Aorta (tissue), 5 donors: Measurements from ENCODE around the gene FNIP2. TPM values are rescaled to one million over a fixed set of nuclear protein-coding genes. Genes with fewer than 3 reads are reported as not detected.

ENCODE experiments used
- ATAC-seq: fragments of 200-7000 bp; cut with Tn5 transposase; one replicate; pipeline ENCODE4 v1.9.1; 2022; ENCODE audit warnings: moderate library complexity; ENCODE audit not compliant: low FRiP score
- DNase-seq, 2 donors: peaks; one replicate each; pipeline ENCODE4 v3.0.0-alpha.2; 2020
- H3K27ac ChIP-seq, 2 donors: one replicate each; pipeline ENCODE4 v1.5.1; 2013; ENCODE audit warnings: low read length in 2 of 2, mild to moderate bottlenecking in 2 of 2, moderate library complexity in 2 of 2, control low read depth in 1 of 2, inconsistent platforms in 1 of 2, low read depth in 1 of 2
- H3K27me3 ChIP-seq, 2 donors: one replicate each; pipeline ENCODE4 v1.6.1; 2013; ENCODE audit warnings: control low read depth in 1 of 2, low read length in 1 of 2, mild to moderate bottlenecking in 1 of 2, moderate library complexity in 1 of 2; ENCODE audit not compliant: insufficient read depth in 2 of 2, control insufficient read depth in 1 of 2
- H3K36me3 ChIP-seq, 2 donors: one replicate each; pipeline ENCODE4 v1.6.1; 2013; ENCODE audit warnings: control low read depth in 1 of 2, low read length in 1 of 2, mild to moderate bottlenecking in 1 of 2; ENCODE audit not compliant: insufficient read depth in 2 of 2, control insufficient read depth in 1 of 2
- H3K4me1 ChIP-seq, 2 donors: one replicate each; pipeline ENCODE4 v1.6.1; 2013; ENCODE audit warnings: low read length in 2 of 2, control low read depth in 1 of 2, mild to moderate bottlenecking in 1 of 2, moderate library complexity in 1 of 2; ENCODE audit not compliant: insufficient read depth in 2 of 2, control insufficient read depth in 1 of 2
- H3K4me3 ChIP-seq, 2 donors: one replicate each; pipeline ENCODE4 v1.5.1; 2013; ENCODE audit warnings: low read length in 2 of 2, control low read depth in 1 of 2, mild to moderate bottlenecking in 1 of 2
- H3K9me3 ChIP-seq: one replicate; pipeline ENCODE4 v1.6.1; 2013; ENCODE audit warnings: mild to moderate bottlenecking, low read length; ENCODE audit not compliant: control insufficient read depth
- WGBS, 2 donors: extraction: QIAGEN DNeasy Blood & Tissue Kit; methylation state at CpG; one replicate each; pipeline ENCODE4 v1.1.7; 2013; 5-methylcytosine and 5-hydroxymethylcytosine counted together
- intact Hi-C, 2 donors: fragments of 100-400 bp; cut with DNase I; formaldehyde crosslinking; loops; one replicate each; pipeline versions ENCODE4 v1.14.2 to v1.15.0; 2022
- polyA plus RNA-seq, 2 donors: library from polyadenylated mRNA; stranded (reverse); fragments of 200-250 nt; gene quantifications; one replicate each; pipeline ENCODE4 v1.2.3, GENCODE V29; 2013
- total RNA-seq, 2 donors: library from RNA; stranded (reverse); fragmentation: NEBNext Ultra II Directional; extraction: Animal tissue kit (Norgen Biotek cat#: 25700); gene quantifications; one replicate each; pipeline ENCODE4 v1.2.1, GENCODE V29; 2021
- donor health status: healthy with polysubstance abuse.
- donor health status: Bipolar disorder and iron deficiency.
- donor health status: DM: no; HTN: no; CAD: no.
- donor health status: DM: no; HTN: no; CAD: no.
- donor health status: DM: yes; HTN: yes; CAD: no.

Gene FNIP2
- total and polyA plus RNA-seq, 4 donors = 17.3 to 97.8 (median 44.2) TPM

DNA sequence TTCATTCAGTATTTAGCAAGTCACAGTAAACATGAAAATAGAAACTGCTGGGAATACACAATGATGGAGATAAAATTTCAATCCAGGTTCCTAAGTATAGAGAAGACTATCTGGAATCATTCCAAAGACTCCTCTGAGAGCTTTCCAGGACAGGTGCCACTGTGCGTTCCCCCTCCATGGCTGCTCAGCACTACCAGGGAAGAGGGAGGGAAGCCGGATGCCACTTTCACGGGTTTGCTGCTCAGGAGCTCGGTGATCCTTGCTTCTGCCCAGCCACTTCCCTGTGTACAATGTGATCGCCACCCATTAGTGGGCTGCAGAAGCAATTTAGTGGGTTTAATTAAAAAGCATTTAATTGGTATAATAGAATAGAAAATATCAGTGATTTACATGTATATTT, 94.5 kb downstream of the FNIP2 start:
- intact Hi-C loops = no loop called here

DNA sequence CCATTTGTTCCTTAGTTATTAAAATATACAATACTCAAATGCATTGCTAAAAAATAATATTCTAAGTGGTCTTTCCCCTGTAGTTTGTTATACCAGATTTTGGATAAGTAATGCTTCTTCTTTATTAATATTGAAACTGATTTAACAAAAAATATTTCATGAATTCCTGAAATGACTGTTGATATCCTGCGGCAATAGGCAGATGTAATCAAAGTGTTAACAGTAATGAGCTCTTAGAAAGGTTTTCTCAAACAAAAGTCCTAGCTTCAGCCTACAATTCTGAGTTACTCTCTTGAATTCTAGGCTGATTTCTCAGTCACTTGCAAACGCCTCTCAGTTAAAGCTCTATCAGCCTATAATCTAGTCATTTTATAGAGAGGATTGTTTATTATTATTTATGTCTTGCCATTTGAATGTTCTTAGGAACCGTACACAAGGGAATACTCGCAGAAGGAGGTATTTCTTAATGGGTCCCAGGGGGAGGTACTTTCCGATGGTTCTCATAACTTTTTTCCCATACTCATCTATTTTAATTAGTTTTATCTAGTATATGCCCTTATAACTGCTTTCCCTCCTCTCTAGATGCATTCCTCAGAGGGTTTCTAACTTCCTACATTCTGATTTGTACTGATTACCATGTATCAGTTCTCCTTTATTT, 96.8 kb downstream of the FNIP2 start:
- Histone ChIP-seq H3K4me1 (peaks cover 3 to 7% of the 10 kb centered on the region in 2 donors), H3K27ac (no peak overlapping the region), H3K27me3 (no peaks in the 10 kb centered on the region), H3K9me3 (no peaks in the 10 kb centered on the region), H3K36me3 (peaks cover 0 to 7% of the 10 kb centered on the region in 2 donors), H3K4me3 (no peak overlapping the region)
- no peak for ATAC-seq
- 55 to 64% methylated on average over 5 of the region's 5 CpGs for WGBS, 2 donors
- no peak for DNase-seq
- intact Hi-C loops = loop anchor here in 1 of 2 donors (2.0 kb wide), 1 partner anchor 29 kb away; no protein-coding TSS in a partner anchor

More for the DNA sequence above, 94.5 kb downstream of the FNIP2 start:
- peaks cover 0 to 3% of the 10 kb centered on the region in 2 donors for H3K4me1 ChIP-seq
- H3K27me3 ChIP-seq = no peaks in the 10 kb centered on the region
- no peak overlapping the region for H3K27ac ChIP-seq
- ATAC-seq = no peak
- H3K36me3 ChIP-seq = peaks cover 3 to 16% of the 10 kb centered on the region in 2 donors
- 91 to 93% methylated on average over 5 of the region's 5 CpGs for WGBS, 2 donors
- H3K9me3 ChIP-seq = no peaks in the 10 kb centered on the region
- no peak for DNase-seq
- no peak overlapping the region for H3K4me3 ChIP-seq

DNA sequence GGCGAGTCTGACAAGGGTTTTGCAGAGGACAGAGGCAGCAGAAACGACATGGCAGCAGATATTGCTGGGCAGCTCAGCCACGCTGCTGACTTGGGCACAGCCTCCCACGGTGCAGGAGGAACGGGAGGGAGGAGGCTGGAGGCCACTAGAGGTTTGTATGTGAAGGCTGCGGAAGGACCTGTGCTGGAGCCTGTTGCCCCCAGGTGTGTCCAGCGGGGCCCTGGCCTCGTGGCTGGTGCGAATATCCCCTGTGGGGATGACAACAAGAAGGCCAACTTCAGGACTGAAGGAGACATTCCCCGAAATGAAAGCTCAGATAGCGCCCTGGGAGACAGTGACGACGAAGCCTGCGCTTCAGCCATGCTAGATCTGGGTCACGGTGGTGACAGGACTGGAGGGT, 100.2 kb downstream of the FNIP2 start:
- WGBS, 2 donors = 91% methylated on average over 15 of the region's 15 CpGs
- no peak for DNase-seq
- no peaks in the 10 kb centered on the region for H3K9me3 ChIP-seq
- H3K36me3 ChIP-seq = peaks cover 0 to 3% of the 10 kb centered on the region in 2 donors
- no peak for ATAC-seq
- H3K4me1 ChIP-seq = peaks cover 3 to 7% of the 10 kb centered on the region in 2 donors
- no peaks in the 10 kb centered on the region for H3K27me3 ChIP-seq
- H3K4me3 ChIP-seq = no peak overlapping the region
- peak overlapping the region in 1 of 2 donors; percentile 69 for H3K27ac ChIP-seq
- intact Hi-C loops = no loop called here

DNA sequence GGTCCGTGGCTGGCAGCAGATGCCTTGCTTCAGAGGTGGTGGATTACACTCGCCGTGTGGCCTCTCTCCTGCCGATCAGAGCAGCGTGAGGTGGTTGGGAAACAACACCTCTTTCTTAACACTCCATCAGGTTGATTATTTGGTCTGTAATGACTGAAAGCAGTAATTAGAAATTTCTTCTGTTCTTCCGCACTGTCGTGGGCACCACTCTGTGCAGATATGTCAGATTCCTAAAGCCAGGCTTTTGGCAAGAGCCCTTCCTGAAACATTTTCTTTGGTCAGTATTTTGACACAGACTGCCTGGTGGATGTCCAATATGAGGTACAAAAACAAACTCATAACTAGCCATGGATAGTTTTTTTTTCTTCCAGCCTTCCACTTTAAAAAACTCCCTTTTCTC, 100.9 kb downstream of the FNIP2 start:
- Histone ChIP-seq H3K9me3 (no peaks in the 10 kb centered on the region), H3K27ac (peak overlapping the region; percentile 69 to 91), H3K4me3 (no peak overlapping the region), H3K36me3 (peaks cover 0 to 3% of the 10 kb centered on the region in 2 donors), H3K27me3 (no peaks in the 10 kb centered on the region), H3K4me1 (peaks cover 0 to 7% of the 10 kb centered on the region in 2 donors)
- no peak for ATAC-seq
- intact Hi-C loops = loop anchor here (5.0 to 10.0 kb wide), 3 partner anchors 43 to 235 kb away; partner anchors contain the start of gene RAPGEF2 (in 2 of the 2)
- 10 to 16% methylated on average over 7 of the region's 7 CpGs for WGBS, 2 donors
- no peak for DNase-seq

DNA sequence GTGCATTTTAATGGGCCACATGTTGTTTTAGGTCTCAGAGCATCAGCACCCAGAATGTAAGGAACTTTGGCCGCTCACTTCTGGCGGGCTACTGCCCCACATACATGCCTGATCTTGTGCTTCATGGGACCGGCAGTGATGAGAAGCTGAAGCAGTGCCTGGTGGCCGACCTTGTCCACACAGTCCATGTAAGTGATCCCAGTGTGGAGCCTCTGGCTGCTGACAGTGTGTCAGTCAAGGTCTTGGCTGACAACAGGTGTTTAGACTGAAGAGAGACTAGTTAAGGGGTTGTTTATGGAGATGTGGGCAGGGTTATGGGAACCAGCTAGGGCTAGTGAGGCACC, 101.4 kb downstream of the FNIP2 start:
- intact Hi-C loops = loop anchor here (5.0 to 10.0 kb wide), 3 partner anchors 42 to 235 kb away; partner anchors contain the start of gene RAPGEF2 (in 2 of the 2)
- Histone ChIP-seq H3K27me3 (no peaks in the 10 kb centered on the region), H3K4me1 (peaks cover 0 to 7% of the 10 kb centered on the region in 2 donors), H3K4me3 (no peak overlapping the region), H3K9me3 (no peaks in the 10 kb centered on the region), H3K27ac (peak overlapping the region; percentile 36 to 69), H3K36me3 (peaks cover 0 to 3% of the 10 kb centered on the region in 2 donors)
- WGBS, 2 donors = 30 to 31% methylated on average over 4 of the region's 4 CpGs
- DNase-seq = no peak
- no peak for ATAC-seq

DNA sequence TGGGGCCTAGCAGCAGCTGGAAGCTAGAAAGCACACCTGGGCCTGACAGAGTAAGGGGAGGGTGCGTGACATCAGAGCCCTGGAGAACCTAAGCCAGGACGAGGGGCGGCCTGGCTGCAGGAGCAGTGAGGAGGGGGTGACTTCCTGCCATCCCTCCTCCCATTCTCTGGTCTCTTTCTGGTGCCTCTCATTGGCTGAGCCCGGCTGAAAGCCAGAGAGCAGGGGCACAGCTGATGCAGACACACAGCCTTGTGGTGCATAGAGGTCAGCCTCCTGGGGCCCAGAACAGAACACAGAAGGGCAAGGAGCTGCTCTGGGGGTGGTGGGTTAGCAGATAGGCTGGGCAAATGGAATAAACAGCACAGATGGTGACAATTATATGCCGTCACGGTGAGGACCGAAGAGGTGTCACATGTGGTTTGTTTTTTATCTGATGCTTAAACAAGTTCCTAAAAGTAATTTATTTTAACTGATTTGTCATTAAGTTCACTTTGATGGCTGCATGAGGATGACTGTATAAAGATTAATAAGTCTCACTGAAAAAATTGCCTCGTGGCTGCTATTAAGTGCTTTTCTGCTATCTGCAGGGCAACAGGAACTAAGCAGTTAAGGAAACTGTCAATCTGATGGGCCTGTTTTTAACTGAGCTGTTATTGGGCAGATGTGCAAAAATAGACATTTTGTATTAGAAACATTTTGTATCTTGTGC, 102.0 kb downstream of the FNIP2 start:
- H3K27ac ChIP-seq = peak overlapping the region; percentile 36 to 69
- H3K4me1 ChIP-seq = peaks cover 0 to 7% of the 10 kb centered on the region in 2 donors
- no peaks in the 10 kb centered on the region for H3K27me3 ChIP-seq
- 33 to 38% methylated on average over 8 of the region's 8 CpGs for WGBS, 2 donors
- no peaks in the 10 kb centered on the region for H3K9me3 ChIP-seq
- ATAC-seq = no peak
- no peak overlapping the region for H3K4me3 ChIP-seq
- H3K36me3 ChIP-seq = peaks cover 0 to 3% of the 10 kb centered on the region in 2 donors
- intact Hi-C loops = loop anchor here (5.0 to 10.0 kb wide), 3 partner anchors 42 to 234 kb away; partner anchors contain the start of gene RAPGEF2 (in 2 of the 2)
- no peak for DNase-seq

DNA sequence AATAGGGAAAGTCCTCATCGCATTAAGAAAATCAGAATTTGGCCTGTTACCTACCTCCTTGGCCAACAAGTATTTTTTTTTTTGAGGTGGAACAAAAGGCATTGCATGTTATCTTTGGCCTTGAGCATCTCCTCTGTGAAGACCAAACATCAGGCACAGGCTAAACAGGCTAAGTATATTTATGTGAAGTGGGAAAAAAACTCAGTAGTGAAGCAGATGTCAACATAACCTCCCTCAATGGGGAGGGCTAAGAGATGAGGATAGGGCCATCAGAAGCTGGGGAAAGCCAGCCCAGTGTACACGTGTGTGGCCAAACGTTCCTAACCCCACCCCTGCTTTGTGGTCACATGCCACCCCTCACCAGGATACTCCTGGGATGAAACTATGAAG, 102.5 kb downstream of the FNIP2 start:
- H3K27ac ChIP-seq = no peak overlapping the region
- 3 to 7% methylated on average over 3 of the region's 3 CpGs for WGBS, 2 donors
- intact Hi-C loops = loop anchor here (5.0 to 10.0 kb wide), 3 partner anchors 41 to 233 kb away; partner anchors contain the start of gene RAPGEF2 (in 2 of the 2)
- H3K4me3 ChIP-seq = no peak overlapping the region
- H3K27me3 ChIP-seq = no peaks in the 10 kb centered on the region
- no peaks in the 10 kb centered on the region for H3K9me3 ChIP-seq
- H3K36me3 ChIP-seq = peaks cover 0 to 3% of the 10 kb centered on the region in 2 donors
- H3K4me1 ChIP-seq = peaks cover 0 to 7% of the 10 kb centered on the region in 2 donors
- ATAC-seq = peak; percentile 63
- DNase-seq = no peak

DNA sequence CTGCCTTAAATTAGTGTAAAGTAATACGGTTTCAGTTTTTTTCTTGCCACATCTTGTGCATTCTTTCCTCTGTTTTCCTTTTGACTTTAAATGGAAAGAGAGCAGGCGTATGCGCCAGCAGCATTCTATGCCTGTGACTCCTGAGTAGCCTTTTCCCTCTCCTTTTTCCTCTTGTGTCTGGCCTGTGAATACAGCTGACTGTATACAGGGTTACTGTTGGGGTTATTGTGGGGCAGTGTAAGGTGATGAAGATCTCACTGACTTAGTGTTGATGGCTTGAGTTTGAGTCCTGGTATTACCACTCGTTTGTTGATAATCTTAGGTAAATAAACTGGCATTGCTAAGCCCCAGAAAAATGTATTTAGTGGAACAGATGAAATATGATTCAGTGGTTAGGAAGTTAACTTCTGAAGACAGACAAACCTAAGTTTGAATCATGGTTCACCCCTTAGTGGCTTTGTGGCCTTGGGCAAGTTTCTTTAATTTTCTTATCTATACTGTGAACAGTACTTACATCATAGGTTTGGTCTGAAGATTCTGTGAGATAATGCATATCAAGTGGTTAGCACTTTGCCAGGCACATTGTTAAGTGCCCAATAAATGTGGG, 105.1 kb downstream of the FNIP2 start:
- H3K27me3 ChIP-seq = no peaks in the 10 kb centered on the region
- intact Hi-C loops = loop anchor here (5.0 to 10.0 kb wide), 3 partner anchors 38 to 231 kb away; partner anchors contain the start of gene RAPGEF2 (in 2 of the 2)
- H3K36me3 ChIP-seq = peaks cover 0 to 3% of the 10 kb centered on the region in 2 donors
- no peaks in the 10 kb centered on the region for H3K9me3 ChIP-seq
- peaks cover 0 to 7% of the 10 kb centered on the region in 2 donors for H3K4me1 ChIP-seq
- H3K27ac ChIP-seq = peak overlapping the region in 1 of 2 donors; percentile 67
- no peak for DNase-seq
- 3 to 7% methylated on average over 4 of the region's 4 CpGs for WGBS, 2 donors
- H3K4me3 ChIP-seq = no peak overlapping the region
- no peak for ATAC-seq
